CD4-positive, alpha-beta T cell treated with Interleukin-17A for 4 hours (primary cell): ENCODE measurements around the gene EPS8L3.
"Not testable (repeated sequence)": the region's sequence is repeated elsewhere in the genome, so short reads cannot be mapped to it uniquely, and the experiment has no call there.

ENCODE experiments used
- DNase-seq: peaks from one replicate; pipeline ENCODE4 v3.0.0-alpha.2; 2020; ENCODE audit warnings: mixed read lengths

The EPS8L3 gene

DNA sequence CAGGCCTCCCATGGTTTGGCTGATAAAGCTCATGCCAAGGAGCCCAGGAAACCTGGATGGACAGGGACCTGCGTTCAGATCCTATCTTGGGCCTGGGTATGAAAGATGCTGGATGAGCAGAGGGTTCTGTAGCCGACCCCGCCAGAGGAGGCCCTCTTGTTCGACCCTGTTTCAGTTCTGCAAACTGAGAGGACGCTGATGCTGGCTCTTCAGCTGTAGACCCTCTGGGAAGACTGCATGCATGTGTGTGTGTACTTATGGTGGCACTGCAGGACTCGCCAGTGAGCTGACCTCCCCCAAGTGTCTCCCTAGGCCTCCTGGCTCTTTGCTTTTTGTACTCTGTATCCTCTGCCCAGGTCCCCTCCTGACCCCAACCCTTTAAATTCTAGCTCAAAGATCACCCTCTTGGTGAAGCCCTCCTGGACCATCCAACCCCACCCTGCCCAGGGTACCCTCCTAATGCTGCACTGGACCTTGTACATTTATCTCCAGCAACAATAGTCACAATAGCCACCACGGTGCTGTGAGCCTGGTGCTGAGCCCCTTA, 1.6 kb downstream of the EPS8L3 start:
- DNase-seq = no peak

GRCh38 chr1:109761227-109762038, 2.3 kb downstream of the EPS8L3 start:
- DNase-seq = no peak

DNA sequence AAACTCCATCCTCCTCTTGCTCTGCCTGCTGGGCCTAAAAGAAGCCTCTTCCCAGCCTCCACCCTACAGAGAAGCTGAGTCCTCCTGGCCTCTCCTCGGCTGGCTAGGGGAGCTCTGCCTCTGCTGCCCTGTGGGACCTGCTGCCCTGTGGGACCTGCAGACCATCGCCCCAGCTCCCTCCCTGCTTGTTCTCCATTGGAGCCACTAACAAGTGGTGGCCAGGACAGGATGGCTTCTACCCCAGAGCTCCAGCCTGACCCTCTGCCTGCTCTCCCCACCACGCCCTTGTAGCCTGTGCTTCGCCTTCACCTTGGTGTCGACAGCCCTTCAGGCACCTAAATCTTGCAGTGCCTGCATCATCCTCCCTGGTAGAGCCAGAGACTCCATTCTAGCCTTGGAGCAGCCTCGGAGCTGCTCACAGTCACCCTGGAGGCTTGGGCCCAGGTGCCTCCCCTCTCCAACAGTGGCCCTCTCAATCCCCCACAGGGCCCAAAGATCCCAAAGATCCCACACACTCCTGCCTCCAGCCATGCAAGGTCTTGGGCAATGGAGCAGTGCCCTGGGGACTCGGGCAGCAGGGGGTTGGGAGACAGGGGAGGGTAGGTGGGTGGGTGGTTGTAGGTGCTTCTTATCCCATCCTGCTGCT, 3.0 kb downstream of the EPS8L3 start:
- DNase-seq = no peak

DNA sequence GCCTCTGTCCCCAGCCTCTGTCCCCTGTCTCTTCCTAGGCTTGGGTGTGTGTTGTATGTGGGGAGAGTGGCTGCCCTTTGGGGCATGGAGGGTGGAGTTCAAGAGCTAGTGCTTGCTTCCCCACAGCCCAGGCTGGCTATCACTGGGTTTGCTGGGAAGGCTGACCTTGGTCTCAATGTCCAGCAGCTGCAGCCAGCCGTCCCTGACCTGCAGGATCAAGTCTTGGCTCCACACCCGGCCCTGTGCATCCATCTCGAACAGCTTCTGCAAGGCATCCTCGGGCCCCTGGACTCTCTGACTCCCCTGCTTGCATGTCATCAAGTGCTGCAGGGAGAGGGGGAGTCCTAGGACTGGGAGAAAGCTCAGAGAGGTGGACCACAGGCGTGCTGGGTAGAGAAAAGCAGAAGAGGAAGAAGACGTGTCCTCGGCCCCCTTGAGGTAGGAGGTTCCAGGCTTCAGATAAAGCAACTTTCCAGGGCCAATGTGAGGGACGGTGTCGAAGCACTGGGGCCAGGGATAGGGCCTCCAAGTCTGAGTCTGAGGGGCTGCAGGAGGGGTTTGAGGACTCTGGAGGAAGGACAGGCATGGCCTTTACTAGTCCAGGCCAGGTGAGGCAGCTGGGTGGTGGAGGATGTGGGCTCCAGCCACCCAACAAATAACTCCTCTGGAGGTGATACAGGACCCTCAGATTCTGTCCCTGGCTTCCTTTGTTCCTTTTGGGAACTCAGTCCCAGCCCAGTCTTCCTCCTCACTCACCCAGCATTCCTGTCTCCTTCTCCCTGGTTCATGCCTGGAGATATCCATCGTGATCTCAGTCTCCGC, 4.0 kb downstream of the EPS8L3 start:
- DNase-seq = no peak

DNA sequence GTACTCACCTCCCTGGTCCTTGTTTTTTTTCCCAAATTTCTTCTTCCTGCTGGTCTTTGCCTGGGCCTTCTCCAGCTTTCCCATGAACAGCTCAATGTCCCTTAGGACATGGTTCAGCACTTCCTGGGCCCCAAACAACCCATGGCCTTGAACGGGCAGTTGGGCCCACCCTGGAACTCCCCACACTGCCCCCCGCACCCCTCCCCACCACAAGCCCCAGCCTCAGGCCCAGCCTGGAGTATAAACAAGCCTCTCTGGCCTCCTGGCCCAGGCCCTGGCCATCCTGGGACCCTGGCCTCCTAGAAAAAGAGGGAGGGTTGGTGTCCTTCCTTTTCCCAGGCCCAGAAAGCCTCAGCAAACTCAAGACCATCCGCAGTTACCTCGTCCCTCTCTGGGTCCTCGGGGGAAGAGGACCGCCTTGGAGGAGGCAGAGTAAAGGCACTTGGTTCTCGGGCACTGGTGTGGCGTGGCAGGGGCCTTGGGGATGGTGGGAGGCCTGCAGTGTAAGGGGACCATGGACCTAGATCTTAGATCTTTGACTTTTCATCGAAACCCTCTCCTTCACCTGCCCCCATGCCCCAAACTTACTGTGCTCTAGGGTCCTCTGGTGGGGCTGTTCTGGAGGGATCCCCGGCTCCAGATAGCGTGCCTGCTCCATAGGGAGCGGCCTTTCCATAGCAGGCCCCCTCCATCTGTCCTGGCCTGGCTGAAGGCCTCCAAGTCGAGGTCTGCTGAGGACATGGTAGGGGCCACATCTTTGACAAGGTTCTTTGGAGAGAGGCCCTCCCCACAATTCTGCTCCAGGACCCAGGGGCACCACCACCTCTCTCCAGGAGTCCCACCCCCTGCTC, 5.6 kb downstream of the EPS8L3 start:
- DNase-seq = no peak

DNA sequence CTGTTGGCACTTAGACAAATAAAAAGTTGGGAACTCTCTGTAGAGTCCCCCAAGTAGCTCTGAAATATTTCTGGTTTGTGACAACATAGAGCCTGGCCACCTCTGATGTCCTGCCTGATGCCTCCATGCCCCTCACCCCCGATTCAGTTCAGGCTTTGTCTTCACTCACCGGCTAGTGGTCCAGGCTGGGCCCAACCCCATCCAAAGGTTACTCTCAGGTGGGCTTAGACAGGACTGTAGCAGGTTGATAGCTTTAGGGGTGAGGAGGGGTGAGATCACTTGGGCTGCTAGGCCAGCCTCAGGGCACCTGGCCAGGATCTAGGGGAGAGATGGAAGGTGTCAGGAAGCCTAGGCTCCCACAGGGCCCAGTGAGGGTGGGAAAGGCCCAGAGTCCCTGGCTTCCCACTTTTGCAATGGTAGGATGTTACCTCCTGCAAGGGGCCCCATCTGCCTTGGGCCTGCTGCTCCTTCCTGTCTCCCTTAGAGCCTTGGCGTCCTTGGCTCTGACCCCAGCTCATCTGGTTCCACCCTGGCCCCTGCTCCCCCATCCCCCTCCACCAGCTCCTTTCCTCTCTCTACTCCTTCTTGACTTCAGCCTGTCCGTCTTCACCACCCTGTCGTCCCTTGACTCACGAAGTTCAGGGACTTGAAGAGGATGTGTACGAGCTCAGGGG, 6.7 kb downstream of the EPS8L3 start:
- no peak for DNase-seq

DNA sequence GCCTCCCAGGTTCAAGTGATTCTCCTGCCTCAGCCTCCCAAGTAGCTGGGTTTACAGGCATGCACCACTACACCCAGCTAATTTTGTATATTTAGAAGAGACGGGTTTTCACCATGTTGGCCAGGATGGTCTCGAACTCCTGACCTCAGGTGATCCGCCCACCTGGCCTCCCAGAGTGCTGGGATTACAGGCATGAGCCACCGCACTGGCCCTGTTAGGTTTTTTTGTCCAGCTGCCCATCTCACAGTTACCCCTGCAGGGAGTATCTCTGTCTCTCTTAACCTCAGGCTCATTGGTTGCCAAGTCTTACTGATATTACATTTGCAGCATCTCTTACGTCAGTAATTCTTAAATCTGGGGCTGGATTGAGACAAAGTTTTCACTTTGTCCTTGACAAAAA, 7.4 kb downstream of the EPS8L3 start:
- DNase-seq = not testable (repeated sequence)

DNA sequence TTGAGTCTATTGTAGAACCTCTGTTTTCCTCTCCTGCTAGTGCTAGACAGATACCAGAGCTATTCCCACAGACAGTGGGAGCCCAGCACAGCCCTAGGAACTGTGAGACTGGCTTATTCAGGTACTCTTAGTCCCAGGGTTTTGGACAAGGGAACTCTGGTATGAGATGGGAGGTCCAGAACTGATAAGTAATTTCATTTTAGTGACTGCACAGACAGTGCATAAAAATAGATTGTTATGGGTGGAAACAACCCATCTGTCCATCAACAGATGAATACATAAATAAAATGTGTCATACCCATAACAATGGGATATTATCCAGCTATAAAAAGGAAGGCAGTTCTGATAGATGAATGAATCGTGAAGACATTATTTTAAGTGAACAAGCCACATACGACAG, 9.0 kb downstream of the EPS8L3 start:
- no peak for DNase-seq

DNA sequence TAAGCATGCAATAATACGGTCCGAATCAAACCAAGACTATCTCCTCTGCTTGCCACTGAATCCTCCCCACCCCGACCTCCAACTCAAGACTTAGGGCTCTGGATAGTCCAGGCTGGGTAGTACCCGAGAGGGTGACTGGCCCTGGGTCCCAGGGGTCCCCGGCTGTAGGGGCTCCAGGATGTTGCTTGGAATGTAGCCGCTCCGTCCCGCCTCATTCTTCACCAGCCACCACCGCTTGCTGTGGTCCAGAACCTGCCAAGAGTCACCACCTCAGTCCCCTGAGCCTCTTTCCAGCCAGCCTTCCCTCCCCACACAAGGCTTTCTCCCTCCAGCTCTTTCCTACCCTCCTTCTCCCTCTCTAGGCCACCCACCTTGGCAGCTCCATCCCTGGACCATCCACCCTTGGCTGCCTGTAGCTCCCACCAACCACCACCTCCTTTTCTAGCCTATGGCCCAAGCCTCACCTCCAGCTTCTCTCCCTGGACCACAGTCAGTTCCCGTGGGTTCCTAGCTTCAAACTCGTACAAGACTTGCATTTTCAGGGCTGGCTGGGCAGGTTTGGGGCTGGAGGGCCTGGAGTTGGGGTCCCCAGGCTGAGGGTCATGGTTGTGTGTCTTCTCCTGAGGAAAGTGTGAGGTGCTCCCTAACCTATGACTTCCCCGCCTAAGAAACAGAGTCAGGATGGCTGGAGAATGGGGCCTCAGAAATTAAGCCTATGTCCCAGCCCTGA, 12.0 kb downstream of the EPS8L3 start:
- no peak for DNase-seq

DNA sequence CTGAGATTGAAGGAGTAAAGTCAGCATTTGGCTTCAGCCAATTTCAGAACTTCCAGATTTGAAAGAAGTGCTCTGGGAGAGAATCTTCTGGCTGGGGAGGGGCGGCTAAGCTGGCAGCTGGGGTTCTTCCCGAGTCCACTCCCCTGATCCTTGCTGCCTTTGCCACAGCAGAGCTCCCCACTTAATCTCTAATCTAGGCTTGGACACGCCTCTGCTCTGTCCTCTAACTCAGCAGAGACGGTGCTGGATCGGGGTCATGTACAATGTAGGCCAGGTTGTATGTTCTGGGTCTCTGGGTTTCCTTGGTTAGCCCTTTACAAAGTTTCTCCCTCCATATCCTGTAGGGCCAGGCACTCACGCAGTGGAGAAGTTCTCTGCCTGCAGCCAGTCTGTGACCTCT, 12.8 kb downstream of the EPS8L3 start:
- DNase-seq = no peak

DNA sequence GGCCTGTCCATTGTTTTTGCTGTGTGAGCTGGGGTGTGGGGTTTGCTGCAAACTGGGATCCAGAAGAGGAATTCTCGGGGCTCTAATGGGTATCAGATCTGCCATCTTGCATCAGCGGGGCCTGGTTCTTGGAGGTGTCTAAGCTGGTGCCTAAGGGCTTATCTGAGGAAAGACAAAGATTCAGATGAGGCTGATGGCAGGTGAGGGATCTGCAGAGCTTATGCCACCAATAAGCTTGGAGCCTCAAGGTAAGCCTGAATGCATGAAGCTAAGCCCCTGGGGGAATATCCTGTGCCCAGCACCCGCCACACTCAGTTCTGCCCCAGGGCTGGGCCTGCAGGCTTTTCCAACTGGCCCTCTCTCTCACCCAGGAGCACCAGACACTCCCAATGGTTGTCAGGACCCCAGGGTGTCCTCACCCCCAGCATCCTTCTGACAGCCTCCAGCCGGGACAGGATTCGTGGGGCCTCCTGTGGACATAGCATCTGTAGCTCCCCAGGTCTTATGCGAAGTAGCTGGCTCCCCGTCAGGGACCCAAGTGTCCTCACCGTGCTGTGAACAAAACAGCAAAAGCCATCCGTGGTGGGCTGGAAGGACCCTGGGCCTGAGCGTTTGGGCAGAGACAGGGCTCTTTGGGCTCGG, 13.4 kb downstream of the EPS8L3 start:
- no peak for DNase-seq

- no peak for DNase-seq
These were observed 14.5 kb downstream of the EPS8L3 start for GRCh38 chr1:109749221-109749620.

GRCh38 chr1:109748311-109748710, 15.4 kb downstream of the EPS8L3 start:
- not testable (repeated sequence) for DNase-seq

DNA sequence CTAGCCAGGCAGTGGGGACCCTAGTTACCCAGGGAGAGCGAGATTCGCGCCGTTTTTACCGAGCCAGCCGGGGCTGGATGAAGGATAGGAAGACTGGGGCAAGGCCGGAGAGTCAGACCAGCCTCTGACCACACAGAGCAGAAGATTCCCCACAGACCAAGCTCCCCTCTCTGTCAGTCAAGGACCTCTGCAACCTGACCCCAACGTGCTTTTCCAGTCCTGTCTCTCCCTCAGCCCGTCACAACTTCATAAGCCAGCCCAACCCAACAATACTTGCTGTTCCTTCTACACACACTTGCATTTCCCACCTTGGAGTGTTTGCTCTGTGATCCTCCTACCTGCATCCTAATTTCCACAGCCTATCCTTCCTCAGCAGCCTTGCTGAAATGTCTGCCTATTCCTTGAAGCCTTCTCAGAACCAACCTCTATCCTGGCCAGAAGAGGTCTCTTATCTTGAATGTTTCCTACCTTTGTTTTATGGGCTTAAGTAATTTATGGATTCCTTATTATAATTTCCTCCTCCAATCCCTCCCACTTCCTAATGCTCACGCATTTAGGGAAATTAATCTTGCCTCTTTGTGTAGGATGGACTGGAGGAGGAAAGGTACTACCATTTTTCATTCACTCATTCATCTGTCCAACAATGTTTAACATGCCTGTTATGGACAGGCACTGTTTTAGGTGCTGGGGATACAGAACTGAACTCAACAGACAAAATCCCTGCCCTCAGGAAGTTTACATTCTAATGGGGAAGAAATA, 22.9 kb downstream of the EPS8L3 start, which contains the start of gene GSTM3:
Gene GSTM3 (minus strand): TSS at position 424 of the 759 bp plus-strand sequence. CDS start 751 bp downstream, outside the sequence.
- DNase-seq = no peak

GRCh38 chr1:109739738-109740614, 23.7 kb downstream of the EPS8L3 start:
- DNase-seq = peak; percentile 88

GRCh38 chr1:109733236-109733870, 30.4 kb downstream of the EPS8L3 start:
- DNase-seq = no peak

GRCh38 chr1:109732390-109732881, 31.3 kb downstream of the EPS8L3 start:
- no peak for DNase-seq

DNA sequence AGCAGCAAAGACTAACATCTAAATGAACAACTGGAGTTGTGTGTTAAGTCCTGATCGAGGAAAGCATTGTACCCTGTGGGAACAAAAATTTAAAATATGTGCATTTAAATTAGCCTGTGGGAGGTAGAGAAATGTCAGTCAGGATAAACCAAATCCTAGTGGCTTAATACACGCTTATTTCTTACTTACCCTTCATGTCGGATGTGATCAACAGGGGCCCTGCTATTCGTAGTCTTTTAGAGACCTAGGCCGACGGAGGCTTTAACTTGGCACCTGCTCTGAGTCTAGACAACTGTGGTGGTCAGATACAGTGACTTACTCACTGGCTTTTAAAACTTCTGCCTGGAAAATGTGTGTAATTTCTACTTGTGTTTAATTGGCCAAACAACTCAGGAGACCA, 33.1 kb downstream of the EPS8L3 start:
- no peak for DNase-seq
